ENCODE data around the gene AUH. TPM values are rescaled to one million over a fixed set of nuclear protein-coding genes. Genes with fewer than 3 reads are reported as not detected.

The AUH gene
- total RNA-seq, 1 experiment from 2014 or later = 21.7 TPM

DNA sequence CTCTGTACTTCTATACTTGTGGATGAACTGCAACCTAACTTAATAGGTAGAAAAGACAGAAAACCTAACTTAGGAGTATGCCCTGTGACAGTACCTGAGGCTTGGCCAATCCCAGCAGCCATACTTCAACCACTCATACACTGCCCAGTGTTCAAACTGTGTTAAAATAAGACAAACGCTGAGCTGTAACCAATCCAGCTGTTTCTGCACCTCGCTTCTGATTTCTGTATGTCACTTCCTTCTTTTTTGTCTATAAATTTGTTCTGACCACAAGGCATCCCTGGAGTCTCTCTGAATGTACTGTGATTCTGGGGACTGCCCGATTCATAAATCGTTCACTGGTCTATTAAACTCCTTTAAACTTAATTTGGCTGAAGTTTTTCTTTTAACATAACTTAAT lies 41.4 kb downstream of the AUH start:
- no peak overlapping the region for H3K4me3 Mint-ChIP-seq
- H3K79me2 ChIP-seq (ENCODE audit: insufficient read depth, low read length) = no peaks in the 10 kb centered on the region
- H4K91ac ChIP-seq (ENCODE audit: insufficient read length, low read depth, low read length) = no peak overlapping the region
- no peak overlapping the region for H3K4me2 ChIP-seq (ENCODE audit: insufficient read depth, insufficient read length, low read length)
- no peak overlapping the region for H3K14ac ChIP-seq (ENCODE audit: insufficient read depth, low read length)
- H3K27me3 ChIP-seq (ENCODE audit: insufficient read depth, low read length) = no peaks in the 10 kb centered on the region
- H2AK5ac ChIP-seq (ENCODE audit: insufficient read length, low read length) = no peak overlapping the region
- no peaks in the 10 kb centered on the region for H3K9me3 Mint-ChIP-seq
- TF ChIP-seq, protein P1, sequence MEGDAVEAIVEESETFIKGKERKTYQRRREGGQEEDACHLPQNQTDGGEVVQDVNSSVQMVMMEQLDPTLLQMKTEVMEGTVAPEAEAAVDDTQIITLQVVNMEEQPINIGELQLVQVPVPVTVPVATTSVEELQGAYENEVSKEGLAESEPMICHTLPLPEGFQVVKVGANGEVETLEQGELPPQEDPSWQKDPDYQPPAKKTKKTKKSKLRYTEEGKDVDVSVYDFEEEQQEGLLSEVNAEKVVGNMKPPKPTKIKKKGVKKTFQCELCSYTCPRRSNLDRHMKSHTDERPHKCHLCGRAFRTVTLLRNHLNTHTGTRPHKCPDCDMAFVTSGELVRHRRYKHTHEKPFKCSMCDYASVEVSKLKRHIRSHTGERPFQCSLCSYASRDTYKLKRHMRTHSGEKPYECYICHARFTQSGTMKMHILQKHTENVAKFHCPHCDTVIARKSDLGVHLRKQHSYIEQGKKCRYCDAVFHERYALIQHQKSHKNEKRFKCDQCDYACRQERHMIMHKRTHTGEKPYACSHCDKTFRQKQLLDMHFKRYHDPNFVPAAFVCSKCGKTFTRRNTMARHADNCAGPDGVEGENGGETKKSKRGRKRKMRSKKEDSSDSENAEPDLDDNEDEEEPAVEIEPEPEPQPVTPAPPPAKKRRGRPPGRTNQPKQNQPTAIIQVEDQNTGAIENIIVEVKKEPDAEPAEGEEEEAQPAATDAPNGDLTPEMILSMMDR (conservative IDR thresholded peaks at IDR 0.05) = no peak
- no peaks in the 10 kb centered on the region for H3K79me1 ChIP-seq (ENCODE audit: insufficient read depth, low read depth, low read length, poor library complexity, severe bottlenecking)
- H3K36me3 Mint-ChIP-seq (ENCODE audit: insufficient read depth in 1 of 3, low read depth in 3 of 3) = peaks cover 1 to 12% (median 2%) of the 10 kb centered on the region in 3 experiments; a peak in 2 of 7 replicates
- H3K23ac ChIP-seq (ENCODE audit: insufficient read length, low read depth, low read length) = no peak overlapping the region
- H2BK12ac ChIP-seq (ENCODE audit: insufficient read length, low read depth, low read length) = no peak overlapping the region
- H3K23me2 ChIP-seq (ENCODE audit: insufficient read length, low read depth, low read length, poor library complexity, severe bottlenecking) = no peaks in the 10 kb centered on the region
- no peak overlapping the region for H3K27ac Mint-ChIP-seq
- H2BK120ac ChIP-seq (ENCODE audit: low read depth, low read length, poor library complexity, severe bottlenecking) = no peak overlapping the region
- WGBS (ENCODE audit: extremely low coverage, insufficient read length, low lambda C conversion rate) = no CpG with 5 or more reads among the region's 4 CpGs
- no peak overlapping the region for H2AFZ ChIP-seq (ENCODE audit: low read length)
- no peak overlapping the region for H3T11ph ChIP-seq (ENCODE audit: low read length)
- no peak overlapping the region for H3K56ac ChIP-seq (ENCODE audit: insufficient read length, low read depth, low read length)
- no peak overlapping the region for H2BK5ac ChIP-seq (ENCODE audit: insufficient read length, low read length)
- DNase-seq = no peak
- no peaks in the 10 kb centered on the region for H4K20me1 ChIP-seq (ENCODE audit: control insufficient read depth, insufficient read depth, insufficient read length)
- peaks cover 1 to 28% of the 10 kb centered on the region in 2 experiments for H3K4me1 Mint-ChIP-seq
- no peak overlapping the region for H2BK20ac ChIP-seq (ENCODE audit: low read depth, low read length, poor library complexity, severe bottlenecking)
- H3K27me3 Mint-ChIP-seq (ENCODE audit: low read depth) = no peaks in the 10 kb centered on the region
- H3K18ac ChIP-seq (ENCODE audit: insufficient read length, low read depth, low read length) = no peak overlapping the region
- H3K4ac ChIP-seq (ENCODE audit: low read depth, low read length) = no peak overlapping the region
- H3K9ac ChIP-seq (ENCODE audit: extremely low read depth, insufficient read length, low read length) = no peak overlapping the region
- no peak overlapping the region for H3K27ac ChIP-seq (ENCODE audit: insufficient read length, low read depth, low read length)
- no peak overlapping the region for H4K8ac ChIP-seq (replicated peaks; ENCODE audit: insufficient read length, low read depth, low read length)
- no peak overlapping the region for H4K5ac ChIP-seq (ENCODE audit: insufficient read length, low read depth, low read length)
- no peaks in the 10 kb centered on the region for H3K4me1 ChIP-seq (ENCODE audit: insufficient read depth, low read length)
- no peak overlapping the region for H2BK15ac ChIP-seq (ENCODE audit: low read depth, low read length)
- no peaks in the 10 kb centered on the region for H3K9me3 ChIP-seq (ENCODE audit: control insufficient read depth, low read depth, low read length)
